Subcutaneous abdominal adipose tissue (tissue), 5 donors: ENCODE results near the gene DDI1.

Source experiments
- H3K27ac ChIP-seq: one replicate; pipeline ENCODE4 v1.7.0; 2013; ENCODE audit warnings: low read depth, mild to moderate bottlenecking, inconsistent platforms, low read length, moderate library complexity
- H3K27me3 ChIP-seq, 5 donors: one replicate each; pipeline ENCODE4 v1.7.0; 2013; ENCODE audit warnings: low read length in 5 of 5, inconsistent platforms in 1 of 5; ENCODE audit not compliant: control insufficient read depth in 5 of 5, insufficient read depth in 4 of 5
- H3K36me3 ChIP-seq, 5 donors: one replicate each; pipeline ENCODE4 v1.7.0; 2013; ENCODE audit warnings: low read length in 5 of 5; ENCODE audit not compliant: control insufficient read depth in 5 of 5, insufficient read depth in 5 of 5
- H3K4me1 ChIP-seq, 5 donors: one replicate each; pipeline ENCODE4 v1.7.0; 2013; ENCODE audit warnings: low read length in 5 of 5, mild to moderate bottlenecking in 3 of 5, moderate library complexity in 1 of 5; ENCODE audit not compliant: control insufficient read depth in 5 of 5, insufficient read depth in 5 of 5
- H3K4me3 ChIP-seq, 5 donors: one replicate each; pipeline ENCODE4 v1.7.0; 2013; ENCODE audit warnings: low read length in 5 of 5, low read depth in 1 of 5
- H3K9ac ChIP-seq, 5 donors: one replicate each; pipeline ENCODE4 v1.7.0; 2013; ENCODE audit warnings: low read length in 5 of 5, mild to moderate bottlenecking in 4 of 5, moderate library complexity in 3 of 5
- H3K9me3 ChIP-seq, 5 donors: one replicate each; pipeline ENCODE4 v1.7.0; 2013; ENCODE audit warnings: low read length in 5 of 5; ENCODE audit not compliant: control insufficient read depth in 5 of 5
- donor health status: healthy.
- donor health status: healthy.
- donor health status: healthy.
- donor health status: healthy.
- donor health status: healthy.

DDI1 gene

GRCh38 chr11:104075091-104075490 lies 38.7 kb downstream of the DDI1 start:
- Histone ChIP-seq H3K4me1 (no peaks in the 10 kb centered on the region), H3K27ac (no peak overlapping the region), H3K27me3 (no peaks in the 10 kb centered on the region), H3K9ac (no peak overlapping the region), H3K4me3 (no peak overlapping the region), H3K9me3 (no peaks in the 10 kb centered on the region), H3K36me3 (no peaks in the 10 kb centered on the region)

- H3K27ac ChIP-seq, result no peak overlapping the region
These were observed 39.3 kb downstream of the DDI1 start for GRCh38 chr11:104075706-104076105.

GRCh38 chr11:104076455-104076854 lies 40.0 kb downstream of the DDI1 start:
- H3K27me3 ChIP-seq, result no peaks in the 10 kb centered on the region
- H3K9me3 ChIP-seq, result no peaks in the 10 kb centered on the region
- no peaks in the 10 kb centered on the region for H3K36me3 ChIP-seq
- H3K4me3 ChIP-seq, result no peak overlapping the region
- no peak overlapping the region for H3K27ac ChIP-seq
- no peaks in the 10 kb centered on the region for H3K4me1 ChIP-seq
- no peak overlapping the region for H3K9ac ChIP-seq

More at GRCh38 chr11:104075706-104076105, 39.3 kb downstream of the DDI1 start:
- Histone ChIP-seq H3K4me1 (no peaks in the 10 kb centered on the region), H3K9ac (no peak overlapping the region), H3K4me3 (no peak overlapping the region), H3K9me3 (no peaks in the 10 kb centered on the region), H3K27me3 (no peaks in the 10 kb centered on the region), H3K36me3 (no peaks in the 10 kb centered on the region)

GRCh38 chr11:104078245-104078644 lies 41.8 kb downstream of the DDI1 start:
- no peaks in the 10 kb centered on the region for H3K36me3 ChIP-seq
- H3K27ac ChIP-seq, result no peak overlapping the region
- H3K27me3 ChIP-seq, result no peaks in the 10 kb centered on the region
- H3K4me3 ChIP-seq, result no peak overlapping the region
- no peaks in the 10 kb centered on the region for H3K9me3 ChIP-seq
- no peaks in the 10 kb centered on the region for H3K4me1 ChIP-seq
- no peak overlapping the region for H3K9ac ChIP-seq

- no peaks in the 10 kb centered on the region for H3K36me3 ChIP-seq
- no peak overlapping the region for H3K9ac ChIP-seq
- no peaks in the 10 kb centered on the region for H3K9me3 ChIP-seq
- H3K27me3 ChIP-seq, result no peaks in the 10 kb centered on the region
- H3K4me1 ChIP-seq, result no peaks in the 10 kb centered on the region
- no peak overlapping the region for H3K4me3 ChIP-seq
- H3K27ac ChIP-seq, result no peak overlapping the region
These were observed 42.6 kb downstream of the DDI1 start for GRCh38 chr11:104078995-104079394.

- Histone ChIP-seq H3K9ac (no peak overlapping the region), H3K27me3 (no peaks in the 10 kb centered on the region), H3K4me1 (peaks cover 0 to 14% (median 4%) of the 10 kb centered on the region in 5 donors), H3K36me3 (no peaks in the 10 kb centered on the region), H3K4me3 (no peak overlapping the region), H3K9me3 (no peaks in the 10 kb centered on the region), H3K27ac (no peak overlapping the region)
These were observed 50.2 kb downstream of the DDI1 start for GRCh38 chr11:104086621-104087020.
